Measurements from ENCODE around the gene STAG1. TPM values are rescaled to one million over a fixed set of nuclear protein-coding genes. Genes with fewer than 3 reads are reported as not detected.

STAG1 gene
- polyA plus RNA-seq, 1 experiment = 30.1 TPM

GRCh38 chr3:136444581-136444980 is 307.6 kb downstream of the STAG1 start:
- Histone ChIP-seq H3K4me3 (ENCODE audit: low read depth, low read length) (no peak overlapping the region), H3K9me3 (ENCODE audit: control insufficient read depth, insufficient read depth, low read length) (no peaks in the 10 kb centered on the region), H3K27me3 (ENCODE audit: control insufficient read depth, insufficient read depth, low read length) (no peaks in the 10 kb centered on the region), H3K27ac (ENCODE audit: low read depth, low read length) (no peak overlapping the region)
- DNase-seq (ENCODE audit: low read depth, low spot score) = no peak
- ChIA-PET CTCF (no interaction called here), POLR2A (no interaction called here)
- no peak for TF ChIP-seq CTCF (IDR thresholded peaks at IDR 0.05; ENCODE audit: low read depth, low read length)

GRCh38 chr3:136437043-136437442 is 315.1 kb downstream of the STAG1 start:
- Histone ChIP-seq H3K27ac (ENCODE audit: low read depth, low read length) (no peak overlapping the region), H3K27me3 (ENCODE audit: control insufficient read depth, insufficient read depth, low read length) (no peaks in the 10 kb centered on the region), H3K9me3 (ENCODE audit: control insufficient read depth, insufficient read depth, low read length) (no peaks in the 10 kb centered on the region), H3K4me3 (ENCODE audit: low read depth, low read length) (no peak overlapping the region)
- ChIA-PET CTCF (interaction anchor here (2.2 to 2.4 kb wide), 2 partner anchors 45 to 315 kb away, joined by 8 to 10 read pairs; partner anchors contain the start of gene STAG1), POLR2A (interaction anchor here (0.7 kb wide), 1 partner anchor 259 kb away, joined by 3 read pairs; no protein-coding TSS in a partner anchor)
- no peak for TF ChIP-seq CTCF (IDR thresholded peaks at IDR 0.05; ENCODE audit: low read depth, low read length)
- DNase-seq (ENCODE audit: low read depth, low spot score) = no peak

- no peak for TF ChIP-seq CTCF (IDR thresholded peaks at IDR 0.05; ENCODE audit: low read depth, low read length)
- Histone ChIP-seq H3K4me3 (ENCODE audit: low read depth, low read length) (no peak overlapping the region), H3K9me3 (ENCODE audit: control insufficient read depth, insufficient read depth, low read length) (no peaks in the 10 kb centered on the region), H3K27ac (ENCODE audit: low read depth, low read length) (no peak overlapping the region), H3K27me3 (ENCODE audit: control insufficient read depth, insufficient read depth, low read length) (no peaks in the 10 kb centered on the region)
- no peak for DNase-seq (ENCODE audit: low read depth, low spot score)
- ChIA-PET CTCF (no interaction called here), POLR2A (no interaction called here)
Measured at GRCh38 chr3:136434429-136434828, 317.7 kb downstream of the STAG1 start.

GRCh38 chr3:136432685-136433084 is 319.5 kb downstream of the STAG1 start:
- CTCF ChIA-PET = interaction anchor here (0.7 to 1.5 kb wide), 4 partner anchors 13 to 432 kb away, joined by 3 read pairs; partner anchors contain the start of gene STAG1
- no peaks in the 10 kb centered on the region for H3K27me3 ChIP-seq (ENCODE audit: control insufficient read depth, insufficient read depth, low read length)
- POLR2A ChIA-PET = no interaction called here
- H3K9me3 ChIP-seq (ENCODE audit: control insufficient read depth, insufficient read depth, low read length) = no peaks in the 10 kb centered on the region
- no peak for DNase-seq (ENCODE audit: low read depth, low spot score)
- no peak overlapping the region for H3K4me3 ChIP-seq (ENCODE audit: low read depth, low read length)
- no peak for TF ChIP-seq CTCF (IDR thresholded peaks at IDR 0.05; ENCODE audit: low read depth, low read length)
- no peak overlapping the region for H3K27ac ChIP-seq (ENCODE audit: low read depth, low read length)

GRCh38 chr3:136428167-136428566 is 324.0 kb downstream of the STAG1 start:
- CTCF ChIA-PET = interaction anchor here (0.7 to 1.3 kb wide), 3 partner anchors 37 to 324 kb away, joined by 4 to 5 read pairs (median 5); partner anchors contain the start of gene STAG1
- no peaks in the 10 kb centered on the region for H3K27me3 ChIP-seq (ENCODE audit: control insufficient read depth, insufficient read depth, low read length)
- POLR2A ChIA-PET = no interaction called here
- no peak for TF ChIP-seq CTCF (IDR thresholded peaks at IDR 0.05; ENCODE audit: low read depth, low read length)
- H3K9me3 ChIP-seq (ENCODE audit: control insufficient read depth, insufficient read depth, low read length) = no peaks in the 10 kb centered on the region
- no peak overlapping the region for H3K27ac ChIP-seq (ENCODE audit: low read depth, low read length)
- no peak for DNase-seq (ENCODE audit: low read depth, low spot score)
- no peak overlapping the region for H3K4me3 ChIP-seq (ENCODE audit: low read depth, low read length)

All from AG04450 (cell line).